Psoas muscle (tissue), 8 donors: ENCODE results near the gene CAST. TPM values are rescaled to one million over a fixed set of nuclear protein-coding genes. Genes with fewer than 3 reads are reported as not detected.
"Not testable (repeated sequence)": the region's sequence is repeated elsewhere in the genome, so short reads cannot be mapped to it uniquely, and the experiment has no call there.

Source experiments
- ATAC-seq, 4 donors: fragments of 200-7000 bp; cut with Tn5 transposase; one replicate each; pipeline ENCODE4 v1.9.1; 2020; ENCODE audit warnings: moderate library complexity in 3 of 4, mild to moderate bottlenecking in 2 of 4
- DNase-seq, 2 donors: peaks; one replicate each; pipeline ENCODE4 v3.0.0-alpha.2; 2020
- H3K27ac ChIP-seq: fragments of 200-600 bp; one replicate; pipeline ENCODE4 v1.8.0; 2022
- H3K27me3 ChIP-seq, 3 donors: fragments of 200-600 bp in 1 of 3; one replicate each; pipeline versions ENCODE4 v1.6.1 to v1.8.0; 2013 to 2022; ENCODE audit warnings: low read length in 2 of 3, mild to moderate bottlenecking in 2 of 3, moderate library complexity in 1 of 3; ENCODE audit not compliant: insufficient read depth in 3 of 3
- H3K36me3 ChIP-seq, 2 donors: fragments of 200-600 bp in 1 of 2; one replicate each; pipeline versions ENCODE4 v1.6.1 to v1.8.0; 2013 to 2022; ENCODE audit warnings: low read depth in 1 of 2, mild to moderate bottlenecking in 1 of 2, moderate library complexity in 1 of 2; ENCODE audit not compliant: insufficient read depth in 1 of 2
- H3K4me1 ChIP-seq: fragments of 200-600 bp; one replicate; pipeline ENCODE4 v1.8.0; 2022
- H3K4me3 ChIP-seq: fragments of 200-600 bp; one replicate; pipeline ENCODE4 v1.8.0; 2022; ENCODE audit warnings: mild to moderate bottlenecking
- H3K9me3 ChIP-seq: fragments of 200-600 bp; one replicate; pipeline ENCODE4 v1.8.0; 2022
- CTCF ChIP-seq: fragments of 200-600 bp; IDR thresholded peaks from one replicate; pipeline ENCODE4 v1.8.0; 2022; ENCODE audit warnings: antibody characterized with exemption
- WGBS, 3 donors: extraction: QIAGEN DNeasy Blood & Tissue Kit; methylation state at CpG; one replicate each; pipeline versions ENCODE4 v1.1.6 to v1.1.7; 2013; 5-methylcytosine and 5-hydroxymethylcytosine counted together
- intact Hi-C, 2 donors: fragments of 100-400 bp; cut with DNase I; formaldehyde crosslinking; loops; one replicate each; pipeline versions ENCODE4 v1.11.0 to v1.14.2; 2022
- polyA plus RNA-seq, 3 donors: library from polyadenylated mRNA; stranded (reverse); fragments of 200-250 nt; gene quantifications; one replicate each; pipeline ENCODE4 v1.2.3, GENCODE V29; 2013
- total RNA-seq, 4 donors: library from RNA; stranded (reverse); fragmentation: NEBNext Ultra II Directional in 2 of 4; extraction: Animal tissue kit (Norgen Biotek cat#: 25700) in 2 of 4; gene quantifications; one replicate each; pipeline versions ENCODE4 v1.2.1 to v1.2.4, GENCODE V29; 2021 to 2023
- donor health status: healthy with polysubstance abuse.
- donor health status: DM: no; HTN: no; CAD: no; lungs with moderate emphysema.
- donor health status: Bipolar disorder and iron deficiency.
- donor health status: healthy.
- donor health status: DM: yes; HTN: yes; CAD: no.
- donor health status: DM: no; HTN: no; CAD: no.
- donor health status: DM: no; HTN: no; CAD: no.
- donor health status: DM: yes; HTN: yes; CAD: no.

CAST gene
- total and polyA plus RNA-seq, 7 donors, result 193 to 447 (median 312) TPM

- DNase-seq (no peak), ATAC-seq (no peak)
- Histone ChIP-seq H3K27me3 (no peaks in the 10 kb centered on the region), H3K27ac (peak overlapping the region; percentile 43), H3K9me3 (no peaks in the 10 kb centered on the region), H3K4me3 (no peak overlapping the region), H3K4me1 (peaks cover 4% of the 10 kb centered on the region), H3K36me3 (peaks cover 34 to 100% of the 10 kb centered on the region in 2 donors)
- intact Hi-C loops, result loop anchor here in 1 of 2 donors (10.0 kb wide), 1 partner anchor 129 kb away; no protein-coding TSS in a partner anchor
- 80 to 87% (median 85%) methylated on average over 4 of the region's 4 CpGs for WGBS, 3 donors
- no peak for TF ChIP-seq CTCF
Measured at GRCh38 chr5:96743805-96744204, 81.6 kb downstream of the CAST start.

- H3K4me3 ChIP-seq, H3K9me3 ChIP-seq, H3K27me3 ChIP-seq, DNase-seq, ATAC-seq, H3K4me1 ChIP-seq: not testable (repeated sequence)
- 88 to 93% (median 91%) methylated on average over 5 of the region's 5 CpGs for WGBS, 3 donors
- intact Hi-C loops, result loop anchor here in 1 of 2 donors (10.0 kb wide), 1 partner anchor 129 kb away; no protein-coding TSS in a partner anchor
- Histone ChIP-seq H3K27ac (peak overlapping the region; percentile 43), H3K36me3 (peaks cover 32 to 100% of the 10 kb centered on the region in 2 donors)
Measured at GRCh38 chr5:96744218-96744617, 82.0 kb downstream of the CAST start.

- Histone ChIP-seq H3K36me3 (peaks cover 31 to 100% of the 10 kb centered on the region in 2 donors), H3K27ac (peak overlapping the region; percentile 43), H3K9me3 (no peaks in the 10 kb centered on the region), H3K4me3 (no peak overlapping the region), H3K4me1 (peaks cover 4% of the 10 kb centered on the region), H3K27me3 (no peaks in the 10 kb centered on the region)
- WGBS, 3 donors, result 73 to 88% (median 73%) methylated on average over 5 of the region's 5 CpGs
- intact Hi-C loops, result loop anchor here in 1 of 2 donors (10.0 kb wide), 1 partner anchor 130 kb away; no protein-coding TSS in a partner anchor
- peak in 3 of 4 donors; percentile 23 to 46 (median 38) for ATAC-seq
- TF ChIP-seq CTCF, result no peak
- no peak for DNase-seq
Measured at GRCh38 chr5:96745025-96745424, 82.8 kb downstream of the CAST start.

GRCh38 chr5:96745844-96746531, 83.8 kb downstream of the CAST start:
- no peak for TF ChIP-seq CTCF
- ATAC-seq (no peak), DNase-seq (no peak)
- intact Hi-C loops, result loop anchor here in 1 of 2 donors (10.0 kb wide), 1 partner anchor 131 kb away; no protein-coding TSS in a partner anchor
- Histone ChIP-seq H3K27me3 (no peaks in the 10 kb centered on the region), H3K4me1 (peaks cover 4% of the 10 kb centered on the region), H3K9me3 (no peaks in the 10 kb centered on the region), H3K36me3 (peaks cover 23 to 100% of the 10 kb centered on the region in 2 donors), H3K27ac (peak overlapping the region; percentile 43), H3K4me3 (no peak overlapping the region)
- WGBS, 3 donors, result 37 to 47% (median 42%) methylated on average over 5 of the region's 5 CpGs

- intact Hi-C loops, result loop anchor here in 1 of 2 donors (10.0 kb wide), 1 partner anchor 133 kb away; no protein-coding TSS in a partner anchor
- Histone ChIP-seq H3K9me3 (no peaks in the 10 kb centered on the region), H3K4me1 (peaks cover 4% of the 10 kb centered on the region), H3K4me3 (no peak overlapping the region), H3K27me3 (no peaks in the 10 kb centered on the region), H3K27ac (peak overlapping the region; percentile 31), H3K36me3 (peaks cover 10 to 97% of the 10 kb centered on the region in 2 donors)
- ATAC-seq, result peak; percentile 72 to 83 (median 78)
- 42 to 62% (median 47%) methylated on average over 3 of the region's 3 CpGs for WGBS, 3 donors
- DNase-seq, result no peak
- TF ChIP-seq CTCF, result no peak
Measured at GRCh38 chr5:96747720-96748119, 85.5 kb downstream of the CAST start.
